ENCODE data around the gene TMED6.

The TMED6 gene

DNA sequence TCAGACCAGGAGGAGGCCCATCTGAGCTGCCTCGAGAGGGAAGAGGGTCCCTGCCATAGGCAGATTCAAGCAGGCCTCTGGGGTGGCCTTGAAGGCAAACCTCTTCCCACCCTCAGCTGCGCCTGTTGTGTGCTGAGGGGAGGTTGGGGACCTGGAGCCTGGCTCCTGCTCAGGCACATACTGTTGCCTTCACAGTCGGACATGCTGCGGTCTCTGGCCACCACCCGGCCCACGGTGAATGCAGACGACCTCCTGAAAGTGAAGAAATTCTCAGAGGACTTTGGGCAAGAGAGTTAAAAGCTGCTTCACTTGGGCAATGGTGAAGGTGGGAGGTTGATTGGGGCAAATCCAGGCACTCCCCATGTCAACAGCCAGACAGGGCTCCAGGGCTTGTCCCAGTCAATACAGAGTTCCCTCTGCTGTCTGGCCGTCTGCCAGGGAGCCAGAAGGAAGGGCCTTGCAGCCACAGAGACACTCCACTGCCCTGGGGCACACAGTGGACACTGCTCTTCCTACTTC is 27.5 kb downstream of the TMED6 start:
- Histone ChIP-seq H3K4ac (ENCODE audit: low read depth, low read length) (no peak overlapping the region), H3K9ac (ENCODE audit: low read length) (peak overlapping the region; percentile 41), H3K14ac (ENCODE audit: low read length) (no peak overlapping the region), H3K79me1 (ENCODE audit: low read length) (no peaks in the 10 kb centered on the region), H3K27ac (ENCODE audit: low read depth, low read length) (no peak overlapping the region), H2BK120ac (ENCODE audit: insufficient read depth, low read length, poor library complexity) (no peak overlapping the region), H3K36me3 (ENCODE audit: control insufficient read depth in 1 of 2, insufficient read depth in 2 of 2, low read length in 2 of 2) (peaks cover 74 to 80% of the 10 kb centered on the region in 2 experiments), H3K27me3 (ENCODE audit: insufficient read depth, low read length) (no peaks in the 10 kb centered on the region), H2BK12ac (ENCODE audit: low read length) (no peak overlapping the region), H4K12ac (ENCODE audit: low read depth, low read length) (no peak overlapping the region), H2AFZ (ENCODE audit: insufficient read depth, low read length, poor library complexity) (no peak overlapping the region), H3K23ac (ENCODE audit: low read length) (no peak overlapping the region), H4K8ac (ENCODE audit: low read depth, low read length) (no peak overlapping the region), H2AK5ac (ENCODE audit: low read length) (no peak overlapping the region), H4K91ac (ENCODE audit: low read depth, low read length) (no peak overlapping the region), H3K4me3 (ENCODE audit: low read depth, low read length) (no peak overlapping the region), H3K18ac (ENCODE audit: low read length) (no peak overlapping the region), H3K79me2 (ENCODE audit: control insufficient read depth, insufficient read depth, low read length, poor library complexity) (peaks cover 4% of the 10 kb centered on the region), H3K9me3 (ENCODE audit: insufficient read depth, low read depth, low read length) (no peaks in the 10 kb centered on the region), H3K4me2 (ENCODE audit: low read length) (no peak overlapping the region), H2BK5ac (ENCODE audit: low read depth, low read length, poor library complexity) (no peak overlapping the region), H3K4me1 (ENCODE audit: control insufficient read depth in 1 of 2, insufficient read depth in 2 of 2, low read length in 2 of 2) (peaks cover 3 to 6% of the 10 kb centered on the region in 2 experiments)
- DNase-seq = no peak
- no CpG with 5 or more reads among the region's 8 CpGs for WGBS (ENCODE audit: extremely low coverage, insufficient coverage, insufficient read length)

DNA sequence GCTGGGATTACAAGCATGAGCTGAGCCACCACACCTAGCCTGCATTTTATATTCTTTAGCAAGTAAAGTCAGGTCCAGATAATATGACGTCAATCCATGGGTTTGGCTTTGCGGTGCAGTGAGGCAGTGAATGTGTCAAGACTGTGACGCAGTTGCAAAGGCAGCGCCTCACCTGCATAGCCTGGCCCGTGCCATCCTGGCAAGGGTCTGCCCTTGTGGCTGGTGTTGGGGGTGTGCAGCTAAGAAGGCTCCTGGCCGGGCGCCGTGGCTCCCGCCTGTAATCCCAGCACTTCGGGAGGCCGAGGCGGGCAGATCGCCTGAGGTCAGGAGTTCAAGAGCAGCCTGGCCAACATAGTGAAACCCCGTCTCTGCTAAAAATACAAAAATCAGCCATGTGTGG is 28.2 kb downstream of the TMED6 start:
- Histone ChIP-seq H3K4me2 (ENCODE audit: low read length) (no peak overlapping the region), H3K9ac (ENCODE audit: low read length) (no peak overlapping the region), H2BK5ac (ENCODE audit: low read depth, low read length, poor library complexity) (no peak overlapping the region), H3K36me3 (ENCODE audit: control insufficient read depth in 1 of 2, insufficient read depth in 2 of 2, low read length in 2 of 2) (peaks cover 78 to 81% of the 10 kb centered on the region in 2 experiments), H3K23ac (ENCODE audit: low read length) (no peak overlapping the region), H3K4me1 (ENCODE audit: control insufficient read depth in 1 of 2, insufficient read depth in 2 of 2, low read length in 2 of 2) (peaks cover 2 to 4% of the 10 kb centered on the region in 2 experiments), H2BK12ac (ENCODE audit: low read length) (no peak overlapping the region), H4K91ac (ENCODE audit: low read depth, low read length) (no peak overlapping the region), H2AK5ac (ENCODE audit: low read length) (no peak overlapping the region), H3K18ac (ENCODE audit: low read length) (no peak overlapping the region), H3K4me3 (ENCODE audit: low read depth, low read length) (no peak overlapping the region), H3K27ac (ENCODE audit: low read depth, low read length) (no peak overlapping the region), H3K4ac (ENCODE audit: low read depth, low read length) (no peak overlapping the region), H3K27me3 (ENCODE audit: insufficient read depth, low read length) (no peaks in the 10 kb centered on the region), H3K14ac (ENCODE audit: low read length) (no peak overlapping the region), H3K79me2 (ENCODE audit: control insufficient read depth, insufficient read depth, low read length, poor library complexity) (peaks cover 3% of the 10 kb centered on the region), H3K79me1 (ENCODE audit: low read length) (no peaks in the 10 kb centered on the region), H3K9me3 (ENCODE audit: insufficient read depth, low read depth, low read length) (no peaks in the 10 kb centered on the region), H4K8ac (ENCODE audit: low read depth, low read length) (no peak overlapping the region), H4K12ac (ENCODE audit: low read depth, low read length) (no peak overlapping the region), H2AFZ (ENCODE audit: insufficient read depth, low read length, poor library complexity) (no peak overlapping the region), H2BK120ac (ENCODE audit: insufficient read depth, low read length, poor library complexity) (no peak overlapping the region)
- no peak for DNase-seq
- no CpG with 5 or more reads among the region's 14 CpGs for WGBS (ENCODE audit: extremely low coverage, insufficient coverage, insufficient read length)

DNA sequence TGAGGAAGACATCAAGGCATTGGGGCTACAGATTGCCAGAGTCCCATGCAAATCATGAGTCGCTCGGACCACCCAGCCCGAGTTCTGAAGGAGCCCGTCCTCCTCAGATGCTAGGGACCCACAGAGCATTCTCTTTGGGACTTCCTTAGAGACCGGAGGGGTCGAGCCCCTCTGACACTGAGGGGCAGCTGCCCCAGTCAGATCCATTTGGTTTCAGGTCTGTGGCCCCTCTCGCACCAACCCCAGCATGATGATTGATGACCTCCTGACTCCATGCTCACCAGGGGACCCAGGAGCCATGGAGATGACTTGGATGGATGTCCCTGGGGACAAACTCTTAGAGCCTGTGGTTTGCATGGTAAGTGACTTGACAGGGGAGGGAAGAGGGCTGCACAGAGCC is 29.2 kb downstream of the TMED6 start:
- H3K18ac ChIP-seq (ENCODE audit: low read length) = no peak overlapping the region
- H2AK5ac ChIP-seq (ENCODE audit: low read length) = no peak overlapping the region
- no peak overlapping the region for H3K14ac ChIP-seq (ENCODE audit: low read length)
- H3K9ac ChIP-seq (ENCODE audit: low read length) = no peak overlapping the region
- no peak for DNase-seq
- no peak overlapping the region for H3K4me2 ChIP-seq (ENCODE audit: low read length)
- H4K91ac ChIP-seq (ENCODE audit: low read depth, low read length) = no peak overlapping the region
- no peak overlapping the region for H3K27ac ChIP-seq (ENCODE audit: low read depth, low read length)
- H3K79me1 ChIP-seq (ENCODE audit: low read length) = no peaks in the 10 kb centered on the region
- no peak overlapping the region for H2BK12ac ChIP-seq (ENCODE audit: low read length)
- WGBS (ENCODE audit: extremely low coverage, insufficient coverage, insufficient read length) = no CpG with 5 or more reads among the region's 7 CpGs
- H3K4me3 ChIP-seq (ENCODE audit: low read depth, low read length) = no peak overlapping the region
- peaks cover 2% of the 10 kb centered on the region for H3K79me2 ChIP-seq (ENCODE audit: control insufficient read depth, insufficient read depth, low read length, poor library complexity)
- H3K36me3 ChIP-seq (ENCODE audit: control insufficient read depth in 1 of 2, insufficient read depth in 2 of 2, low read length in 2 of 2) = peaks cover 79 to 84% of the 10 kb centered on the region in 2 experiments
- no peak overlapping the region for H2BK120ac ChIP-seq (ENCODE audit: insufficient read depth, low read length, poor library complexity)
- H4K12ac ChIP-seq (ENCODE audit: low read depth, low read length) = no peak overlapping the region
- H2AFZ ChIP-seq (ENCODE audit: insufficient read depth, low read length, poor library complexity) = no peak overlapping the region
- no peak overlapping the region for H4K8ac ChIP-seq (ENCODE audit: low read depth, low read length)
- H3K9me3 ChIP-seq (ENCODE audit: insufficient read depth, low read depth, low read length) = no peaks in the 10 kb centered on the region
- no peak overlapping the region for H3K23ac ChIP-seq (ENCODE audit: low read length)
- H3K4me1 ChIP-seq (ENCODE audit: control insufficient read depth in 1 of 2, insufficient read depth in 2 of 2, low read length in 2 of 2) = peaks cover 0 to 2% of the 10 kb centered on the region in 2 experiments
- H2BK5ac ChIP-seq (ENCODE audit: low read depth, low read length, poor library complexity) = no peak overlapping the region
- H3K4ac ChIP-seq (ENCODE audit: low read depth, low read length) = no peak overlapping the region
- no peaks in the 10 kb centered on the region for H3K27me3 ChIP-seq (ENCODE audit: insufficient read depth, low read length)

DNA sequence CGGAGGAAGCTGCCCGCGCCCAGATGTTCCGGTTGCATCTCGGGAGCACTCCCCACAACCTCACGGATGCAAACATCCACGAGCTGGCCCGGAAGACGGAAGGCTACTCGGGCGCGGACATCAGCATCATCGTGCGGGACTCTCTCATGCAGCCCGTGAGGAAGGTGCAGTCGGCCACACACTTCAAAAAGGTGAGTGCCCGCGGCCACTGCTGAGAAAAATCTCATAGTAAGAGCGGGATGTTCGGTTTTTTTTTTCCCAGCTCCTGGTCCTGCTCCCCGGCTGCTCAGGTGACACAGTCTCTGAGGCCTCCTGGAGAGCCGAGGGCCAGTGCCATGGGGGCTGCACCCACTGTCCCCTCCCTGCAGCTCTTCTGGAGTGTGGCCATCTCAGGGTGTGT is 30.5 kb downstream of the TMED6 start:
- H3K27ac ChIP-seq (ENCODE audit: low read depth, low read length) = no peak overlapping the region
- H3K23ac ChIP-seq (ENCODE audit: low read length) = no peak overlapping the region
- no peak overlapping the region for H3K14ac ChIP-seq (ENCODE audit: low read length)
- no peak overlapping the region for H4K91ac ChIP-seq (ENCODE audit: low read depth, low read length)
- peaks cover 89% of the 10 kb centered on the region in 2 experiments for H3K36me3 ChIP-seq (ENCODE audit: control insufficient read depth in 1 of 2, insufficient read depth in 2 of 2, low read length in 2 of 2)
- H3K4me3 ChIP-seq (ENCODE audit: low read depth, low read length) = no peak overlapping the region
- H3K9me3 ChIP-seq (ENCODE audit: insufficient read depth, low read depth, low read length) = no peaks in the 10 kb centered on the region
- peaks cover 0 to 2% of the 10 kb centered on the region in 2 experiments for H3K4me1 ChIP-seq (ENCODE audit: control insufficient read depth in 1 of 2, insufficient read depth in 2 of 2, low read length in 2 of 2)
- no peak for DNase-seq
- H4K8ac ChIP-seq (ENCODE audit: low read depth, low read length) = no peak overlapping the region
- H2BK5ac ChIP-seq (ENCODE audit: low read depth, low read length, poor library complexity) = no peak overlapping the region
- H2BK12ac ChIP-seq (ENCODE audit: low read length) = no peak overlapping the region
- no peak overlapping the region for H2BK120ac ChIP-seq (ENCODE audit: insufficient read depth, low read length, poor library complexity)
- no CpG with 5 or more reads among the region's 22 CpGs for WGBS (ENCODE audit: extremely low coverage, insufficient coverage, insufficient read length)
- no peak overlapping the region for H3K4me2 ChIP-seq (ENCODE audit: low read length)
- no peaks in the 10 kb centered on the region for H3K79me1 ChIP-seq (ENCODE audit: low read length)
- H3K18ac ChIP-seq (ENCODE audit: low read length) = no peak overlapping the region
- no peak overlapping the region for H3K4ac ChIP-seq (ENCODE audit: low read depth, low read length)
- no peak overlapping the region for H4K12ac ChIP-seq (ENCODE audit: low read depth, low read length)
- H2AK5ac ChIP-seq (ENCODE audit: low read length) = no peak overlapping the region
- H3K27me3 ChIP-seq (ENCODE audit: insufficient read depth, low read length) = no peaks in the 10 kb centered on the region
- H3K79me2 ChIP-seq (ENCODE audit: control insufficient read depth, insufficient read depth, low read length, poor library complexity) = peaks cover 2% of the 10 kb centered on the region
- no peak overlapping the region for H3K9ac ChIP-seq (ENCODE audit: low read length)
- H2AFZ ChIP-seq (ENCODE audit: insufficient read depth, low read length, poor library complexity) = no peak overlapping the region
